Mucosa of descending colon (tissue), 3 donors: ENCODE measurements around the gene LRBA. TPM values are rescaled to one million over a fixed set of nuclear protein-coding genes. Genes with fewer than 3 reads are reported as not detected.
"Not testable (repeated sequence)": the region's sequence is repeated elsewhere in the genome, so short reads cannot be mapped to it uniquely, and the experiment has no call there.

ENCODE experiments used
- ATAC-seq: fragments of 200-7000 bp; cut with Tn5 transposase; one replicate; pipeline ENCODE4 v1.9.1; 2020; ENCODE audit warnings: mild to moderate bottlenecking, moderate library complexity
- DNase-seq, 3 donors: peaks; one replicate each; pipeline ENCODE4 v3.0.0-alpha.2; 2020
- H3K36me3 ChIP-seq: fragments of 200-600 bp; one replicate; pipeline ENCODE4 v1.8.0; 2021; ENCODE audit warnings: low read depth, mild to moderate bottlenecking
- H3K4me1 ChIP-seq: fragments of 200-600 bp; one replicate; pipeline ENCODE4 v1.8.0; 2021; ENCODE audit warnings: low read depth, mild to moderate bottlenecking
- H3K4me3 ChIP-seq: fragments of 200-600 bp; one replicate; pipeline ENCODE4 v1.8.0; 2021; ENCODE audit warnings: mild to moderate bottlenecking
- H3K9me3 ChIP-seq: fragments of 200-600 bp; one replicate; pipeline ENCODE4 v1.8.0; 2021; ENCODE audit warnings: mild to moderate bottlenecking
- intact Hi-C, 2 donors: fragments of 100-400 bp; cut with DNase I in 1 of 2; cut with micrococcal nuclease in 1 of 2; formaldehyde crosslinking; loops; one replicate each; pipeline versions ENCODE4 v1.11.0 to v1.11.1; 2022; cut with DNase I, micrococcal nuclease
- total RNA-seq, 3 donors: library from RNA; stranded (reverse); fragmentation: NEBNext Ultra II Directional in 2 of 3; extraction: Animal tissue kit (Norgen Biotek cat#: 25700) in 2 of 3; gene quantifications; one replicate each; pipeline versions ENCODE4 v1.2.1 to v1.2.4, GENCODE V29; 2021 to 2023
- TF ChIP-seq, protein P1 (sequence below): fragments of 200-600 bp; IDR thresholded peaks from one replicate; pipeline ENCODE4 v1.8.0; 2022; ENCODE audit warnings: antibody characterized with exemption, mild to moderate bottlenecking
- donor health status: DM: no; HTN: no; CAD: no; lungs with moderate emphysema.
- donor health status: DM: no; HTN: no; CAD: no.
- donor health status: DM: no; HTN: yes; CAD: no.

Gene LRBA
- total RNA-seq, 3 donors from 2014 or later = 69.8 to 98.4 (median 76.2) TPM

- intact Hi-C loops = no loop called here
- no peaks in the 10 kb centered on the region for H3K9me3 ChIP-seq
- no peak overlapping the region for H3K4me3 ChIP-seq
- peaks cover 29% of the 10 kb centered on the region for H3K4me1 ChIP-seq
- TF ChIP-seq, protein P1, sequence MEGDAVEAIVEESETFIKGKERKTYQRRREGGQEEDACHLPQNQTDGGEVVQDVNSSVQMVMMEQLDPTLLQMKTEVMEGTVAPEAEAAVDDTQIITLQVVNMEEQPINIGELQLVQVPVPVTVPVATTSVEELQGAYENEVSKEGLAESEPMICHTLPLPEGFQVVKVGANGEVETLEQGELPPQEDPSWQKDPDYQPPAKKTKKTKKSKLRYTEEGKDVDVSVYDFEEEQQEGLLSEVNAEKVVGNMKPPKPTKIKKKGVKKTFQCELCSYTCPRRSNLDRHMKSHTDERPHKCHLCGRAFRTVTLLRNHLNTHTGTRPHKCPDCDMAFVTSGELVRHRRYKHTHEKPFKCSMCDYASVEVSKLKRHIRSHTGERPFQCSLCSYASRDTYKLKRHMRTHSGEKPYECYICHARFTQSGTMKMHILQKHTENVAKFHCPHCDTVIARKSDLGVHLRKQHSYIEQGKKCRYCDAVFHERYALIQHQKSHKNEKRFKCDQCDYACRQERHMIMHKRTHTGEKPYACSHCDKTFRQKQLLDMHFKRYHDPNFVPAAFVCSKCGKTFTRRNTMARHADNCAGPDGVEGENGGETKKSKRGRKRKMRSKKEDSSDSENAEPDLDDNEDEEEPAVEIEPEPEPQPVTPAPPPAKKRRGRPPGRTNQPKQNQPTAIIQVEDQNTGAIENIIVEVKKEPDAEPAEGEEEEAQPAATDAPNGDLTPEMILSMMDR = no peak
- DNase-seq (no peak), ATAC-seq (no peak)
- no peaks in the 10 kb centered on the region for H3K36me3 ChIP-seq
These were observed 42.5 kb downstream of the LRBA start for GRCh38 chr4:150972592-150972991.

DNA sequence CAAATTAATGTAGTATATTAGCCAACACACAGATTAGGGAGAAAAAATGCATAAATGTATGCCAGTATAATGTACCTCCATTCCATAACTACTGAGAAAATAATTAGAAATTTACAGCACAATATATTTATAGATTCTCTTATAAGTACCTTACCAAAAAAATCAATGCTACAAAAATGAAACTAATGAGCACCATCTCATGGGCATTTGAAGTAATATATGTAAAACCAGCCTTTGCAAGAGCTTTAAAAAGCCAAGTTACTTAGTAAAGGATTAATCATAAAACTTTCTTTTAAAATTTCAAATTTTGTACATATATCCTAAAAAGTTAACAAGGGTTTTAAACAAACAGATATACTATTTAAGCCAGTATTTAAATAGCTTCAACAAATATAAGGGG, 43.2 kb downstream of the LRBA start:
- no peak overlapping the region for H3K4me3 ChIP-seq
- TF ChIP-seq, protein P1 = no peak
- ATAC-seq (no peak), DNase-seq (no peak)
- intact Hi-C loops = no loop called here
- H3K36me3 ChIP-seq = no peaks in the 10 kb centered on the region
- H3K9me3 ChIP-seq = no peaks in the 10 kb centered on the region
- H3K4me1 ChIP-seq = peaks cover 29% of the 10 kb centered on the region

DNA sequence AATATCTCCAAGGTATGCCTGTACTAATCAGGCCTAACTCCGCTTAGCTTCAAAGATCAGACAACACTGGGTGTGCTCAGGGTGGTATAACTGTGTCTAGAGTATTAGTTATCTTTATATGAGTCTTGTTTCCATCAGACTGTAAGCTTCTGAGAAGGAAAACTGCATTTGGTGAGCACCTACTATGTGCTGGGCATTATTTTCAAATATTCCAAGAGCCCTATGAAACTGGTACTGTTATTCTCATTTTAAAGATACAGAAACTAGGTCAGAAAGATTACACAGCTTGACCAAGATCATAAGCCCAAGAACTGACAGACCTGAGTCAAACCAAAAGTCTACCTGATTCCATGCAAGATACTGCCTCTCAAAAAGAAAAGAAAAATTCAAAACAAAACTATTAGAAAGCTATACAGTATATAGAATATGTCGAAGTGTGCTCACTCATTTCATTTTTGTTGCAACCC, 44.4 kb downstream of the LRBA start:
- ATAC-seq (peak; percentile 23), DNase-seq (no peak)
- H3K9me3 ChIP-seq = no peaks in the 10 kb centered on the region
- no peak overlapping the region for H3K4me3 ChIP-seq
- peaks cover 23% of the 10 kb centered on the region for H3K4me1 ChIP-seq
- H3K36me3 ChIP-seq = no peaks in the 10 kb centered on the region
- intact Hi-C loops = no loop called here
- TF ChIP-seq, protein P1 = no peak

DNA sequence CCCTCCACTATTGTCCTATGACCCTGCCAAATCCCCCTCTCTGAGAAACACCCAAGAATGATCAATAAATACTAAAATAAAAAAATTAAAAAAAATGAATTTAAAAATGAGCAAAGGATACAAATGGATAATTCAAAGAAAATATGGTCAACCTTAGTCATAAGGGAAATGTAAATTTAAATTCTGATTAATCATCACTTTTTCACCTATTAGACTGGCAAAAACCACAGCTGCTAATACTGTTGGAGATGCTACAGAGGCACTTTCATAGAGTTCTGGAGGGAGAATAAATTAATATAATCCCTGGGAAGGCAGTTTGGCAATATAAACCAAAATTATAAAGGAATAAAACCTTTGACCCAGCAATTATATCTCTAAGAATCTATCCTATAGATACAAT, 50.3 kb downstream of the LRBA start:
- intact Hi-C loops = no loop called here
- H3K4me1 ChIP-seq = no peaks in the 10 kb centered on the region
- TF ChIP-seq, protein P1 = no peak
- H3K4me3 ChIP-seq = no peak overlapping the region
- ATAC-seq (no peak), DNase-seq (no peak)
- no peaks in the 10 kb centered on the region for H3K9me3 ChIP-seq
- no peaks in the 10 kb centered on the region for H3K36me3 ChIP-seq

DNA sequence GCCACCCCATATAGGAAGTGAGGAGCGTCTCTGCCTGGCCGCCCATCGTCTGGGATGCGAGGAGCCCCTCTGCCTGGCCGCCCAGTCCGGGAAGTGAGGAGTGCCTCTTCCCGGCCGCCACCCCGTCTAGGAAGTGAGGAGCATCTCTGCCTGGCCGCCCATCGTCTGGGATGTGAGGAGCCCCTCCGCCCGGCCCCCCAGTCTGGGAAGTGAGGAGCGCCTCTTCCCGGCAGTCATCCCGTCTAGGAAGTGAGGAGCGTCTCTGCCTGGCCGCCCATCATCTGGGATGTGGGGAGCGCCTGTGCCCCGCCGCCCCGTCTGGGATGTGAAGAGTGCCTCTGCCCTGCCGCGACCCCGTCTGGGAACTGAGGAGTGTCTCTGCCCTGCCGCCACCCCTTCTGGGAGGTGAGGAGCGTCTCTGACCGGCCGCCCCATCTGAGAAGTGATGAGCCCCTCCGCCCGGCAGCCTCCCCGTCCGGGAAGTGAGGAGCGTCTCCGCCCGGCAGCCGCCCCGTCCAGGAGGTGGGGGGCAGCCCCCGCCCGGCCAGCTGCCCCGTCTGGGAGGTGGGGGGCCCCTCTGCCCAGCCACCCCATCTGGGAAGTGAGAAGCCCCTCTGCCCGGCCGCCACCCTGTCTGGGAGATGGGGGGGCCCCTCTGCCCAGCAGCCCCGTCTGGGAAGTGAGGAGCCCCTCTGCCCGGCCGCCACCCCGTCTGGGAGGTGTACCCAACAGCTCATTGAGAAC, 51.3 kb downstream of the LRBA start:
- intact Hi-C loops, H3K4me1 ChIP-seq, H3K4me3 ChIP-seq, ATAC-seq, H3K36me3 ChIP-seq, H3K9me3 ChIP-seq: not testable (repeated sequence)
- peak in 1 of 3 donors; percentile 43 for DNase-seq

- TF ChIP-seq, protein P1 = no peak
- peaks cover 13% of the 10 kb centered on the region for H3K9me3 ChIP-seq
- no peak overlapping the region for H3K4me3 ChIP-seq
- ATAC-seq (no peak), DNase-seq (no peak)
- no peaks in the 10 kb centered on the region for H3K36me3 ChIP-seq
- no peaks in the 10 kb centered on the region for H3K4me1 ChIP-seq
- intact Hi-C loops = no loop called here
These were observed 52.8 kb downstream of the LRBA start for GRCh38 chr4:150962245-150962644.
